Measurements from ENCODE around the gene CACYBP. TPM values are rescaled to one million over a fixed set of nuclear protein-coding genes. Genes with fewer than 3 reads are reported as not detected.

Gene CACYBP
- total and polyA plus RNA-seq, 2 of the 13 experiments (the other 11 are each of a cell fraction or from before 2014, with no cell fraction given), result 18.4 to 183 TPM

DNA sequence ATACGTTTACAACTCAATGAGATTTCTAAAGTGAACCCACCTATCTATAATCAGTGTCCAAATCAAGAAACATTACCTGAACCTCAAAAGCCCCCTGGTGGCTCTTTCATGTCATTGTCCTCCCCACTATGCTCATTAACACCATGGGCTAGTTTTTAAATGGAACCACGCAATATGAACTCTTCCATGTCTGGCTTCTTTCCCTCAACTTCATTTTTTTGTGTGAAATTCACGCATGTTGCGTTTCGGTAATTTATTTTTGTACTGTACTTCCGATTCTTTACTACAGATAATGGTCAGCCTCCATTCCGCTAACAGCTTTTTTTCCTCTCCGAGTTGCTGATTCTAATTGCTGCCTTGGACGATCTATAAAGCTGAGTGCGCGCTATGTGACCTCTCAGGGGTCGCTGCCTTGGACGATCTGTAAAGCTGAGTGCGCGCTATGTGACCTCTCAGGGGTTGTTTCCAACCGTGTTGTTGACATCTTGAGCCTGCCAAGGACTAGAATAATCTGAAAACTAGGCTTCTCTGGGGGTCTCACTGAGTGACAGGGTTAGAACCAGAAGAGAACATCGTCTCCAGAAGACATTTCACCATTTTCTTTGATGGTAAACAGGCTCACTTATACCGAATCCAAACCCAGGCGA, 1.1 kb upstream of the CACYBP start (continued):
- 0 out of 2 replicates have a peak, but pooled peaks have one; percentile 26 for TF ChIP-seq ZNF598 (CRISPR knock-in tag; IDR thresholded peaks at IDR 0.05; ENCODE audit: borderline replicate concordance)
- no peak for TF ChIP-seq ZNF737 (CRISPR knock-in tag; IDR thresholded peaks at IDR 0.05; ENCODE audit: borderline replicate concordance)
- 0 out of 2 replicates have a peak, but pooled peaks have one; percentile 22 for TF ChIP-seq GFI1 (CRISPR knock-in tag; IDR thresholded peaks at IDR 0.05; ENCODE audit: borderline replicate concordance)
- no peak for TF ChIP-seq FOSL1 (CRISPR knock-in tag; IDR thresholded peaks at IDR 0.05; ENCODE audit: borderline replicate concordance)
- TF ChIP-seq RFX3 (CRISPR knock-in tag; IDR thresholded peaks at IDR 0.05), result no peak
- no peak for TF ChIP-seq ZNF563 (CRISPR knock-in tag; IDR thresholded peaks at IDR 0.05)
- TF ChIP-seq ZNF552 (CRISPR knock-in tag; IDR thresholded peaks at IDR 0.05; ENCODE audit: borderline replicate concordance), result no peak
- TF ChIP-seq, protein P1, sequence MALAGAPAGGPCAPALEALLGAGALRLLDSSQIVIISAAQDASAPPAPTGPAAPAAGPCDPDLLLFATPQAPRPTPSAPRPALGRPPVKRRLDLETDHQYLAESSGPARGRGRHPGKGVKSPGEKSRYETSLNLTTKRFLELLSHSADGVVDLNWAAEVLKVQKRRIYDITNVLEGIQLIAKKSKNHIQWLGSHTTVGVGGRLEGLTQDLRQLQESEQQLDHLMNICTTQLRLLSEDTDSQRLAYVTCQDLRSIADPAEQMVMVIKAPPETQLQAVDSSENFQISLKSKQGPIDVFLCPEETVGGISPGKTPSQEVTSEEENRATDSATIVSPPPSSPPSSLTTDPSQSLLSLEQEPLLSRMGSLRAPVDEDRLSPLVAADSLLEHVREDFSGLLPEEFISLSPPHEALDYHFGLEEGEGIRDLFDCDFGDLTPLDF (CRISPR knock-in tag; IDR thresholded peaks at IDR 0.05), result peak; percentile 66
- no peak; the same call in 1 of the 2 replicates for TF ChIP-seq ZNF614 (CRISPR knock-in tag; IDR thresholded peaks at IDR 0.05; ENCODE audit: borderline replicate concordance)
- no peak for TF ChIP-seq ATF4 (CRISPR knock-in tag; IDR thresholded peaks at IDR 0.05)
- no peak; the same call in 1 of the 2 replicates for TF ChIP-seq SP4 (CRISPR knock-in tag; IDR thresholded peaks at IDR 0.05)
- no peak for TF ChIP-seq XRCC5 (optimal IDR thresholded peaks at IDR 0.05; ENCODE audit: low read length)
- TF ChIP-seq, protein P2, sequence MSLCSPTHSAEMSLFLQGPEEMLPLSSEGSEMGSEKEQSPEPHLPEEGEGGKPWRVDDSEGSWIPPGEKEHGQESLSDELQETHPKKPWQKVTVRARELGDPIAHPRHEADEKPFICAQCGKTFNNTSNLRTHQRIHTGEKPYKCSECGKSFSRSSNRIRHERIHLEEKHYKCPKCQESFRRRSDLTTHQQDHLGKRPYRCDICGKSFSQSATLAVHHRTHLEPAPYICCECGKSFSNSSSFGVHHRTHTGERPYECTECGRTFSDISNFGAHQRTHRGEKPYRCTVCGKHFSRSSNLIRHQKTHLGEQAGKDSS (CRISPR knock-in tag; IDR thresholded peaks at IDR 0.05; ENCODE audit: borderline replicate concordance, low read depth), result no peak
- no peak for TF ChIP-seq GATAD1 (CRISPR knock-in tag; IDR thresholded peaks at IDR 0.05)
- TF ChIP-seq ZFP41 (CRISPR knock-in tag; IDR thresholded peaks at IDR 0.05; ENCODE audit: borderline replicate concordance), result no peak
- TF ChIP-seq AGO1 (IDR thresholded peaks at IDR 0.05; ENCODE audit: low read depth, low read length, poor library complexity, severe bottlenecking), result no peak
- 0 out of 2 replicates have a peak, but pooled peaks have one; percentile 5 for TF ChIP-seq IKZF5 (CRISPR knock-in tag; IDR thresholded peaks at IDR 0.05)
- TF ChIP-seq CEBPG (CRISPR knock-in tag; IDR thresholded peaks at IDR 0.05), result no peak
- TF ChIP-seq, protein P3, sequence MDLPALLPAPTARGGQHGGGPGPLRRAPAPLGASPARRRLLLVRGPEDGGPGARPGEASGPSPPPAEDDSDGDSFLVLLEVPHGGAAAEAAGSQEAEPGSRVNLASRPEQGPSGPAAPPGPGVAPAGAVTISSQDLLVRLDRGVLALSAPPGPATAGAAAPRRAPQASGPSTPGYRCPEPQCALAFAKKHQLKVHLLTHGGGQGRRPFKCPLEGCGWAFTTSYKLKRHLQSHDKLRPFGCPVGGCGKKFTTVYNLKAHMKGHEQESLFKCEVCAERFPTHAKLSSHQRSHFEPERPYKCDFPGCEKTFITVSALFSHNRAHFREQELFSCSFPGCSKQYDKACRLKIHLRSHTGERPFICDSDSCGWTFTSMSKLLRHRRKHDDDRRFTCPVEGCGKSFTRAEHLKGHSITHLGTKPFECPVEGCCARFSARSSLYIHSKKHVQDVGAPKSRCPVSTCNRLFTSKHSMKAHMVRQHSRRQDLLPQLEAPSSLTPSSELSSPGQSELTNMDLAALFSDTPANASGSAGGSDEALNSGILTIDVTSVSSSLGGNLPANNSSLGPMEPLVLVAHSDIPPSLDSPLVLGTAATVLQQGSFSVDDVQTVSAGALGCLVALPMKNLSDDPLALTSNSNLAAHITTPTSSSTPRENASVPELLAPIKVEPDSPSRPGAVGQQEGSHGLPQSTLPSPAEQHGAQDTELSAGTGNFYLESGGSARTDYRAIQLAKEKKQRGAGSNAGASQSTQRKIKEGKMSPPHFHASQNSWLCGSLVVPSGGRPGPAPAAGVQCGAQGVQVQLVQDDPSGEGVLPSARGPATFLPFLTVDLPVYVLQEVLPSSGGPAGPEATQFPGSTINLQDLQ (CRISPR knock-in tag; IDR thresholded peaks at IDR 0.05), result no peak
- no peak for TF ChIP-seq ZSCAN12 (CRISPR knock-in tag; IDR thresholded peaks at IDR 0.05)
- 0 out of 2 replicates have a peak, but pooled peaks have one; percentile 22 for TF ChIP-seq DNMT3B (CRISPR knock-in tag; conservative IDR thresholded peaks at IDR 0.05)
- no peak for TF ChIP-seq TCF12 (IDR thresholded peaks at IDR 0.05)
- TF ChIP-seq TCF12 (CRISPR knock-in tag; IDR thresholded peaks at IDR 0.05), result no peak
- no peak for TF ChIP-seq ATAD3A (CRISPR knock-in tag; IDR thresholded peaks at IDR 0.05)

All from HepG2 (cell line).